ENCODE measurements around the gene PLS1.
"Not testable (repeated sequence)": the region's sequence is repeated elsewhere in the genome, so short reads cannot be mapped to it uniquely, and the experiment has no call there.

PLS1 gene

DNA sequence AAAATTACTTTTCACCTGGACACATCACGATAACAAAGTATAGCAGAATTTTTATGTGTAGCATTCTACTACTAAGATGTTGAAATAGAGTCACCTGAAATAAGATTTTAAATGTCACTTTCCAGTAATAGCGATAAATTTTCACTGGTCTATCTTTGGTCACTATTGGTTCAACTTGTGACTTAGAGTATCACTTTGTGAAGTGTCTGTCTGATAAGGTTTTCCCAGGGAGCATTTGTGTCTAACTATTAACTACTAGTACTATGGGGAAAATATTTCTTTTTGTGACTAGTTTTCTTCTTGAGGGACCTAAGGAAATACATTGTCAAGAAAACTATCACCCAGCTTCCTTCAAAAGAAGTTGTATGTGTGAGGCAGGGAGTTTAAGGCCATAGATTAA, 138.6 kb downstream of the PLS1 start:
- Histone ChIP-seq H3K27me3 (replicated peaks; ENCODE audit: control insufficient read depth, insufficient read depth, low read length) (no peaks in the 10 kb centered on the region), H3K36me3 (ENCODE audit: control insufficient read depth, insufficient read depth, low read length, severe bottlenecking) (no peaks in the 10 kb centered on the region), H3K9me3 (ENCODE audit: control insufficient read depth, low read length) (no peaks in the 10 kb centered on the region), H3K4me3 (ENCODE audit: low read length) (no peak overlapping the region), H3K4me1 (ENCODE audit: control insufficient read depth, insufficient read depth, low read length) (peaks cover 7% of the 10 kb centered on the region), H3K9ac (ENCODE audit: low read length) (no peak overlapping the region)
- no peak for DNase-seq (ENCODE audit: low read depth)

GRCh38 chr3:142735462-142735861, 139.3 kb downstream of the PLS1 start:
- peaks cover 7% of the 10 kb centered on the region for H3K4me1 ChIP-seq (ENCODE audit: control insufficient read depth, insufficient read depth, low read length)
- DNase-seq (ENCODE audit: low read depth): no peak
- H3K27me3 ChIP-seq (replicated peaks; ENCODE audit: control insufficient read depth, insufficient read depth, low read length): no peaks in the 10 kb centered on the region

GRCh38 chr3:142738396-142738795, 142.2 kb downstream of the PLS1 start:
- no peak for DNase-seq (ENCODE audit: low read depth)
- Histone ChIP-seq H3K4me3 (ENCODE audit: low read length) (no peak overlapping the region), H3K9ac (ENCODE audit: low read length) (no peak overlapping the region), H3K9me3 (ENCODE audit: control insufficient read depth, low read length) (no peaks in the 10 kb centered on the region), H3K4me1 (ENCODE audit: control insufficient read depth, insufficient read depth, low read length) (peaks cover 7% of the 10 kb centered on the region), H3K27me3 (replicated peaks; ENCODE audit: control insufficient read depth, insufficient read depth, low read length) (no peaks in the 10 kb centered on the region), H3K36me3 (ENCODE audit: control insufficient read depth, insufficient read depth, low read length, severe bottlenecking) (no peaks in the 10 kb centered on the region)

More at GRCh38 chr3:142735462-142735861, 139.3 kb downstream of the PLS1 start:
- H3K9me3 ChIP-seq (ENCODE audit: control insufficient read depth, low read length): no peaks in the 10 kb centered on the region
- no peak overlapping the region for H3K9ac ChIP-seq (ENCODE audit: low read length)
- H3K36me3 ChIP-seq (ENCODE audit: control insufficient read depth, insufficient read depth, low read length, severe bottlenecking): no peaks in the 10 kb centered on the region
- no peak overlapping the region for H3K4me3 ChIP-seq (ENCODE audit: low read length)

DNA sequence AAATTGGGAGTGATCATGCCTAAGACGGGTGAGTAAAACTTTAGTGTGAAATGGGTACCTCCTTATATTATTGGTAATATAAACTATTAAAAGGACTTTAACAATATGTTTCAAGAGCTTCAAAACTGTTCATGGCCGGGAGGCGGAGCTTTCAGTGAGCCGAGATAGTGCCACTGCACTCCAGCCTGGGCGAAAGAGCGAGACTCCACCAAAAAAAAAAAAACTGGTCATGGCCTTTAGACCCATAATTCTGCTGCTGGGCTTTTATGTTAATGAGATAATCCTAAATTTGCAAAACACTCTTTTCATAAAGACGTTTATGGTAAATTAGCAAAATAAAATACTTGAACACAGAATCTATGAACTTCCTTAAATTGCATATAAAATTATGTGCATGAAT, 150.5 kb downstream of the PLS1 start:
- no peak overlapping the region for H3K4me3 ChIP-seq (ENCODE audit: low read length)
- no peaks in the 10 kb centered on the region for H3K9me3 ChIP-seq (ENCODE audit: control insufficient read depth, low read length)
- DNase-seq (ENCODE audit: low read depth): no peak
- peaks cover 6% of the 10 kb centered on the region for H3K4me1 ChIP-seq (ENCODE audit: control insufficient read depth, insufficient read depth, low read length)
- H3K9ac ChIP-seq (ENCODE audit: low read length): no peak overlapping the region
- H3K27me3 ChIP-seq (replicated peaks; ENCODE audit: control insufficient read depth, insufficient read depth, low read length): no peaks in the 10 kb centered on the region
- H3K36me3 ChIP-seq (ENCODE audit: control insufficient read depth, insufficient read depth, low read length, severe bottlenecking): peaks cover 11% of the 10 kb centered on the region

DNA sequence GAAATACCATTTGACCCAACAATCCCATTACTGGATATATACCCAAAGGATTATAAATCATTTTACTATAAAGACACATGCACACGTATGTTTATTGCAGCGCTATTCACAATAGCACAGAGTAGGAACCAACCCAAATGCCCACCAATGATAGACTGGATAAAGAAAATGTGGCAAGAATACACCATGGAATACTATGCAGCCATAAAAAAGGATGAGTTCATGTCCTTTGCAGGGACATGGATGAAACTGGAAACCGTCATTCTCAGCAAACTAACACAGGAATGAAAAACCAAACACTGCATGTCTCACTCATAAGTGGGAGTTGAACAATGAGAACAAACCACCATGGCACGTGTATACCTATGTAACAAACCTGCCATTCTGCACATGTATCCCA, 154.3 kb downstream of the PLS1 start:
- not testable (repeated sequence) for H3K4me3 ChIP-seq (ENCODE audit: low read length); H3K9me3 ChIP-seq (ENCODE audit: control insufficient read depth, low read length); H3K4me1 ChIP-seq (ENCODE audit: control insufficient read depth, insufficient read depth, low read length); H3K9ac ChIP-seq (ENCODE audit: low read length); H3K27me3 ChIP-seq (replicated peaks; ENCODE audit: control insufficient read depth, insufficient read depth, low read length); DNase-seq (ENCODE audit: low read depth)
- peaks cover 11% of the 10 kb centered on the region for H3K36me3 ChIP-seq (ENCODE audit: control insufficient read depth, insufficient read depth, low read length, severe bottlenecking)

DNA sequence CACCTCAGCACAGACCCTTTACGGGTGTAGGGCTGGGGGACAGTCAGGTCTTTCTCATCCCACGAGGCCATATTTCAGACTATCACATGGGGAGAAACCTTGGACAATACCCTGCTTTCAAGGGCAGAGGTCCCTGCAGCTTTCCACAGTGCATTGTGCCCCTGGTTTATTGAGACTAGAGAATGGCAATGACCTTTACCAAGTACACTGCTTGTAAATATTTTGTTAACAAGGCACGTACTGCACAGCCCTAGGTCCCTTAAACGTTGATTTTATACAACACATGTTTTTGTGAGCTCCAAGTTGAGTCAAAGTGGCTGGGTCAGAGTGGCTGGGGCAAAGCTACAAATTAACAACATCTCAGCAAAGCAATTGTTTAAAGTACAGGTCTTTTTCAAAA, 156.4 kb downstream of the PLS1 start:
- H3K27me3 ChIP-seq (replicated peaks; ENCODE audit: control insufficient read depth, insufficient read depth, low read length); H3K9me3 ChIP-seq (ENCODE audit: control insufficient read depth, low read length); H3K9ac ChIP-seq (ENCODE audit: low read length); DNase-seq (ENCODE audit: low read depth); H3K4me3 ChIP-seq (ENCODE audit: low read length); H3K4me1 ChIP-seq (ENCODE audit: control insufficient read depth, insufficient read depth, low read length): not testable (repeated sequence)
- peaks cover 11% of the 10 kb centered on the region for H3K36me3 ChIP-seq (ENCODE audit: control insufficient read depth, insufficient read depth, low read length, severe bottlenecking)

GRCh38 chr3:142754494-142754893, 158.3 kb downstream of the PLS1 start:
- Histone ChIP-seq H3K4me3 (ENCODE audit: low read length) (no peak overlapping the region), H3K9me3 (ENCODE audit: control insufficient read depth, low read length) (no peaks in the 10 kb centered on the region), H3K4me1 (ENCODE audit: control insufficient read depth, insufficient read depth, low read length) (no peaks in the 10 kb centered on the region), H3K27me3 (replicated peaks; ENCODE audit: control insufficient read depth, insufficient read depth, low read length) (no peaks in the 10 kb centered on the region), H3K9ac (ENCODE audit: low read length) (no peak overlapping the region), H3K36me3 (ENCODE audit: control insufficient read depth, insufficient read depth, low read length, severe bottlenecking) (no peaks in the 10 kb centered on the region)
- no peak for DNase-seq (ENCODE audit: low read depth)

Measured in adipocyte (in vitro differentiated cells).